HG03097 (cell line): ENCODE measurements around the gene IFNLR1.

ENCODE experiments used
- ATAC-seq: cut with Tn5 transposase; IDR thresholded peaks from one replicate; pipeline ENCODE4 v1.9.1; 2021; ENCODE audit not compliant: unreplicated experiment, low FRiP score

IFNLR1 gene

GRCh38 chr1:24109686-24110475 lies 77.2 kb downstream of the IFNLR1 start:
- no peak for ATAC-seq

- ATAC-seq = no peak
These were observed 78.0 kb downstream of the IFNLR1 start for GRCh38 chr1:24109166-24109483.

DNA sequence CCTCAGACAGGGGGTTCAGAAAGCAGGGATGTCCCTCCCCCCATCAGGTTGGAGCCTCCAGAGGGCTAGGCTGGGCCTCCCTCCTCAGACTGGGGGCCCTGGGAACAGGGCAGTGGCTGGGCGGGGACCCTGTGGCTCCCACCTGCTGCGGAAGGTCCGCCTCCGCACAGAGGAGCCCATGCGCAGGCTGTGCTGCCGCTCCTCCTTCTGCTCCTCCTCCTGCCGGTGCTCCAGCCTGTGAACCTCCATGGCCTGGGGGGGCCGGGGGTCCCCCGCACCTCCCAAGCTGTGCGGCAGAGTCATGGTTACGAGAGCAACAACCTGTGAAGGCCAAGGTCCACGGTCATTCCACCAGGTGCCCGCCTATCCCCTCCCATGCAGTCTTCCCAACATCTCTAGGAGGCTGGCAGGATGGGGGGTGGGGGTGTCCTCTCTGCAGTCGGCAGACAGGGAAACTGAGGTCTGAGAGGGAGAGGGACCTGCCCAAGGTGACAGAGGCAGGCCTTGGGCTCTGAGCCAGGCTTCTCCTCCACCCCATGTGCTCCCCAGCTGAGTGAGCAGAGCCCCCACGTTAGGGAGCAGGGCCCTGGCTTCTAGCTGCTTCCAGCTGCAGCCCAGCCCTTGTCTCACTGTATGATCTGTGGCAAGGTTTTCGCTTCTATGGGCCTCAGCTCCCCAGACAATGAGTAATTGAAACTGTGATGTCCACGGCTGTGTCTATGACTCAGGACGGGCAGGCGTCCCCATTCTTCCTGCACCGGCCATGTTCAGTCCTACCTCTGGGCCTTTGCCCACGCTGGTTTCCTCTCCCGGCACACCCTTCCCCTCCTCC lies 78.5 kb downstream of the IFNLR1 start:
- no peak for ATAC-seq

DNA sequence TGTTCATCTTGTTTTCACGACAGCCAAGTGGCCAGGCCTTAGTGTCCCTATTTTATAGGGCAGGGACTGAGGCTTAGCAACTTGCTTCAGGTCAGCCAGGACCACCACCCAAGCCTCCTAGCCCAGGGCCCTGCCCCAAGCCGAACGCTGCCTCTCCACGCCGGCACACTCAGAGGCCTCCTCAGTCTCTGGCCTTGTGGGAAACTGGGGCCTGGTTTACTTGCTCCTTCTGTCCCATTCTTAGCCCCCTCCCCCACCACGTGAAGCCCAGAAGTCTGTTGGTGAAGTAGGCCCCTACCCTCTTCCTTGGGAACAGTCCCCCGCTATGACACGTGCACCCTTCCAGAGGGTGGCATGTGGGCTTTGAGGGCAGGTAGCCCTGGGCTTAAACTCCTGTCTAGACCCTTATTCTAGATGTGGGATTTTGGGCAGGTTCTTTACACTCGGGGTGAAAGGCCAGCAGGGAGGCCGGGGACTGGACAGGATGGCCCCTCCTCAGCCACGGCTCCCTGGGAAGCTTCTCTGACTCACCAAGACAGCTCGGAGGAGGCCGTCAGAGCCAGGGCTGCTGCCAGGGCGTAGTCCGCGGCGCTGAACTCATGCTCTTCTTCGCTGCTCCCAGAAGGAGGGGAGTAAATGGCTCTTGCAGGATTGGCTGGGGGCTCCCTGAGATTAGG lies 79.5 kb downstream of the IFNLR1 start:
- ATAC-seq = no peak

GRCh38 chr1:24105368-24106160 lies 81.5 kb downstream of the IFNLR1 start:
- ATAC-seq = no peak

GRCh38 chr1:24104854-24105253 lies 82.2 kb downstream of the IFNLR1 start:
- ATAC-seq = no peak
